ENCODE data around the gene SMARCA2. TPM values are rescaled to one million over a fixed set of nuclear protein-coding genes. Genes with fewer than 3 reads are reported as not detected.

Gene SMARCA2
- total RNA-seq, 1 donor from 2014 or later, result 31.6 TPM

DNA sequence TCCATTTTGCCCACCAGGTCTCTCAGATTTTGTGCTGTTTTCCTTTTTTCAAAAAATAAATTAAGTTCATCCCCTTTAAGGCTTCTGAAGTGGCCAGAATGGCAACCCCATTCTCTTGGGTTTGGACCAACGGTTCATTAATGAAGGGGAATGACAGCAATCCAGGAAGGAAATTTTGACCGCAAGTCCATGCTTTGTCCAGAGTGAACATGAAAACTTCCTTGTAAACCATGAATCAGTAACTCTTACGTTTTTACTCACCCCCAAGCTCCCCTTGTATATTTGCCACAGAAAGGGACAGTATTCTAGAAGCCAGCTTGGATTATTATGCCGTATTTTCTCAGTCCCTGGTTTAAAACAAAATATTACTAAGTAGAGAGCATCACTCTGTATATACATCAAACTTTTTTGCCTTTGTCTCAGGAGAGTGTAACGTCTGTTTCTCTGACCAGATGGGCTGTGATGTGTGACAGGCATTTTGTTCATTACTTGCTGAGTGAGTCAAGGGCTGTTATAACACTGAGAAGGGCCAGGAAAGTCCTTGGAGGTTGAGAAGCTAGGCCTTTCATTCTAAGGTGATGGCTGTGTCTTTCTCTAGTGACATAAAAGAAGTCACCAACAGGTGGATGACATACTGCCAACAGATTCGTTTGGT, 148.2 kb downstream of the SMARCA2 start:
- TF ChIP-seq, protein P1, sequence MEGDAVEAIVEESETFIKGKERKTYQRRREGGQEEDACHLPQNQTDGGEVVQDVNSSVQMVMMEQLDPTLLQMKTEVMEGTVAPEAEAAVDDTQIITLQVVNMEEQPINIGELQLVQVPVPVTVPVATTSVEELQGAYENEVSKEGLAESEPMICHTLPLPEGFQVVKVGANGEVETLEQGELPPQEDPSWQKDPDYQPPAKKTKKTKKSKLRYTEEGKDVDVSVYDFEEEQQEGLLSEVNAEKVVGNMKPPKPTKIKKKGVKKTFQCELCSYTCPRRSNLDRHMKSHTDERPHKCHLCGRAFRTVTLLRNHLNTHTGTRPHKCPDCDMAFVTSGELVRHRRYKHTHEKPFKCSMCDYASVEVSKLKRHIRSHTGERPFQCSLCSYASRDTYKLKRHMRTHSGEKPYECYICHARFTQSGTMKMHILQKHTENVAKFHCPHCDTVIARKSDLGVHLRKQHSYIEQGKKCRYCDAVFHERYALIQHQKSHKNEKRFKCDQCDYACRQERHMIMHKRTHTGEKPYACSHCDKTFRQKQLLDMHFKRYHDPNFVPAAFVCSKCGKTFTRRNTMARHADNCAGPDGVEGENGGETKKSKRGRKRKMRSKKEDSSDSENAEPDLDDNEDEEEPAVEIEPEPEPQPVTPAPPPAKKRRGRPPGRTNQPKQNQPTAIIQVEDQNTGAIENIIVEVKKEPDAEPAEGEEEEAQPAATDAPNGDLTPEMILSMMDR (conservative IDR thresholded peaks at IDR 0.05; ENCODE audit: low read depth, low read length), result no peak
- H3K4me3 ChIP-seq (ENCODE audit: low read depth, low read length), result no peak overlapping the region
- DNase-seq (ENCODE audit: low read depth), result peak; percentile 50

DNA sequence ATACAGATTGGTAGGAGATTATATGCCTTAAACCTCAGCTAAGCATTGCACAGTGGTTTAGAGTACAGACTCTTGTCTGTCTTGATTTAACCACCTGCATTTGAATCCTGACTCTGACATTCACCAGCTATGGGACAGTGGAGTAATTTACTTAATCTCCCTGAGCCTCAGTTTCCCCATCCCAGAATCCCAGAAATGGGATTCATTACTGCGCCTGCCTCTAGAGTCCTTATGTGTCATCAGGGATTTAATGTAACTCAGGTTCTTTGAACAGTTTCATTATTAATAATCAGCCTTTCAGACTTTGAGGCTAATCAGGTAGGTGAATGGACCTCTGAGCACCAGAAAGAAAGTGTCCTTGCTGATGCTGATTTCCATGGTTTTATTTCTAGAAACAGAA, 149.1 kb downstream of the SMARCA2 start:
- no peak overlapping the region for H3K4me3 ChIP-seq (ENCODE audit: low read depth, low read length)
- TF ChIP-seq, protein P1 (conservative IDR thresholded peaks at IDR 0.05; ENCODE audit: low read depth, low read length), result no peak
- DNase-seq (ENCODE audit: low read depth), result no peak

DNA sequence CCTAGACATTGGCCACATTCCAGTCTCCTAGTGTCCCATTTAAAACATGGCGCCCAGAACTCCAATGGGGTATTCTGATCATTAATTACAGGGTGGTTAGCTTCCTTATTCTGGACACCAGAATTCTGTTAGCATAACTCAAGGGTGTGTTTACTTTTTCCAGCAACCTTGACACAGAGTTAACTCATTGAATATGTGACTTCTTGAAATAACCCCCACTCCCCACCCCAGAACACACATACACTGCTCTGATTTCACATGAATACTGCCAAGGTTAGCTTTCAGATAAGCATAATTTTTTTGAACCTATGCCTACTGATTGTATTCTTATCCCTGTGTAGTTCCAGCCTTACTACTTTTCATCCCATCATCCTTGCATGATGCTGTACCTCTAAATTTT, 151.1 kb downstream of the SMARCA2 start:
- no peak overlapping the region for H3K4me3 ChIP-seq (ENCODE audit: low read depth, low read length)
- TF ChIP-seq, protein P1 (conservative IDR thresholded peaks at IDR 0.05; ENCODE audit: low read depth, low read length), result no peak
- no peak for DNase-seq (ENCODE audit: low read depth)

DNA sequence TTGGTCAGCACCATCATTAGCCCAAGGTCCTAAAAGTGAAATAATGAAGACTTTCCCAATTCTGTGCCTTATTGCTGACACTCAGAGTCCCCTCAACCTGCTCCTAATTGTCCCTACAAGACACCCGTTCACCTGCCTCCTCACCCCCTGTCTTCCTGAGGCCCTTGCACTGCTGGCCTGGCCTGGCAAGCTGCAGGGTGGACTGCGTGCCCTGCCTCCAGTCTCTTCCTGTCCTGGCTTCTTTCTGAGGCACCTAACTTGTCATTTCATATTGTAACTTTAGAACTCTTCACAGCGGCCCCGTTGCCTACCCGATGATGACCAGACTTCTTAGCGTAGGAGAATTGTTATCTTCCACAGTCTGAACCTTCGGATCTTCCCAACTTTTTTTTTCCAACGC, 153.9 kb downstream of the SMARCA2 start:
- TF ChIP-seq, protein P1 (conservative IDR thresholded peaks at IDR 0.05; ENCODE audit: low read depth, low read length), result no peak
- H3K4me3 ChIP-seq (ENCODE audit: low read depth, low read length), result no peak overlapping the region
- no peak for DNase-seq (ENCODE audit: low read depth)

DNA sequence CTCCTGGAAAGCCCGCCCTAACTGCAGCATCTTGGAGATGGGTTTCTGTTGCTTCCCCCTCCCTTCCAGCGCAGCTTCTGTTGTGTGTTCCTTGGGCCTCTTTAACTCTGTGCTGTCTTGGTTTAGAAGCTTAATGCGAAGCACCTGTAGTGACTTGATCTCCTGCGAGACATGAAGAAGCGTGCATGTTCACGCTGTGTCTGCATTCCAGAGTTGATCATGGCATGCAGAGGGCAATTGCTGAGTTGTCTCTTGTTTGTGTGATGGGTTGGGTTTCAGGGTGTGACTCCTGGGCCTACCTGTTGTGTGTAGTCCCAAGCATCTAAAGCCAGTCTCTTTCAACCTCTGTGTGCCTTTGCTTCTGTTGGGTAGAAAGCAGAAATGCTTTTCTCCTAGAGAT, 155.6 kb downstream of the SMARCA2 start:
- no peak for DNase-seq (ENCODE audit: low read depth)
- no peak overlapping the region for H3K4me3 ChIP-seq (ENCODE audit: low read depth, low read length)
- TF ChIP-seq, protein P1 (conservative IDR thresholded peaks at IDR 0.05; ENCODE audit: low read depth, low read length), result no peak

DNA sequence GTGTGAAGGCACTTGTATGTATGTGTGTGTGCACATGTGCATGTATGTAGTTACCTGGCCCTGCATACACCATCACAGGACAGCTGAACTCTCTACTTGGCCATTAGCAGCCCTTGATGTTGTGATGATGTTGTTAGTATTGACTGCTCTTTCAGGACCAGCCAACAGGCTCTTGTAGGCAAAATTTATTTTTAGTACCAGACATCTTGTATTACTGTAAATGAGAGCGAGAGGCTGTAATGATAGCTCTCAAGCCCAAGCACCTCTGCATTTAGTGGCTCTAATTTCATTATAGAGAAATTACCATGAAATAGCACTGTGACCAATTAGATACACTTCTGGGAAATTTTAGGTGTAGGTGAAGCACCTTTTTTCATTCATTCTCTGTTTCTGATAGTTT, 158.0 kb downstream of the SMARCA2 start:
- DNase-seq (ENCODE audit: low read depth), result no peak
- TF ChIP-seq, protein P1 (conservative IDR thresholded peaks at IDR 0.05; ENCODE audit: low read depth, low read length), result no peak
- no peak overlapping the region for H3K4me3 ChIP-seq (ENCODE audit: low read depth, low read length)

DNA sequence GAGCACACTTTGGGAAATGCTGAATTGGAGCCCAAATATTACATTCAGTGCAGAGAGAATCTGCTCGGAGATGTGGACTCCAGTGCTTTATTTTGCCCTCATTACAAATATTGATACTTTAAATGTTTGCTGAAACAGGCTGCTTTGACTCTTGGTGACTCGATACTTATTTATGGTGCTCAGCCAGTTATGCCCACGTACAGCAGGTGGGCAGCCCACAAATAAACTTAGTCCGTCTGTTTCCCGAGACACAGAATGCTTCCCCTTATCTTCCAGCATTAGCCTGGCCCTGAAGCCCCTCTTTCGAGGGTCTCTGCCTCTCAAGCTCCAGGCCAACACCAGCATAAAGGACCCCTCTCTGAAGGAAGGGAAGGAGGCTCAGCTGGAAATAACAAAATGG, 158.7 kb downstream of the SMARCA2 start:
- TF ChIP-seq, protein P1 (conservative IDR thresholded peaks at IDR 0.05; ENCODE audit: low read depth, low read length), result no peak
- H3K4me3 ChIP-seq (ENCODE audit: low read depth, low read length), result no peak overlapping the region
- DNase-seq (ENCODE audit: low read depth), result no peak
